HepG2 (cell line): ENCODE results near the gene PSMD12. TPM values are rescaled to one million over a fixed set of nuclear protein-coding genes. Genes with fewer than 3 reads are reported as not detected.
A peak's percentile ranks its signal among the peaks of the same experiment; 100 is the strongest.

ENCODE experiments used
- CEBPB ChIP-seq: IDR thresholded peaks from 2 replicates; pipeline ENCODE4 v1.6.1; 2011; ENCODE audit warnings: low read depth, low read length, improper control_type of control experiment, borderline replicate concordance
- JUND ChIP-seq: sonication (generic); formaldehyde crosslinking; IDR thresholded peaks from 2 replicates; pipeline ENCODE4 v1.8.0; 2022; ENCODE audit warnings: mild to moderate bottlenecking, missing genetic modification reagents
- KDM6A ChIP-seq: IDR thresholded peaks from 2 replicates; pipeline ENCODE4 v1.6.1; 2016; ENCODE audit warnings: low read depth
- MED1 ChIP-seq: sonication (generic); formaldehyde crosslinking; IDR thresholded peaks from 2 replicates; pipeline ENCODE4 v1.4.0; 2020; ENCODE audit warnings: missing genetic modification reagents
- MEIS1 ChIP-seq: sonication (generic); formaldehyde crosslinking; IDR thresholded peaks from 2 replicates; pipeline ENCODE4 v1.9.0; 2021; ENCODE audit warnings: mild to moderate bottlenecking, missing genetic modification reagents, moderate library complexity, borderline replicate concordance
- MXD3 ChIP-seq: IDR thresholded peaks from 2 replicates; pipeline ENCODE4 v1.6.1; 2016; ENCODE audit warnings: mild to moderate bottlenecking, missing biosample characterization, missing genetic modification reagents
- NFKBIZ ChIP-seq: IDR thresholded peaks from 2 replicates; pipeline ENCODE4 v1.6.1; 2018; ENCODE audit warnings: missing genetic modification reagents, missing compliant biosample characterization
- PAX8 ChIP-seq: sonication (generic); formaldehyde crosslinking; IDR thresholded peaks from 2 replicates; pipeline ENCODE4 v1.8.0; 2022; ENCODE audit warnings: mild to moderate bottlenecking, missing genetic modification reagents, borderline replicate concordance
- PBX2 ChIP-seq: IDR thresholded peaks from 2 replicates; pipeline ENCODE4 v1.6.1; 2016; ENCODE audit warnings: control low read depth
- U2AF1 ChIP-seq: fragments of 200-400 bp; formaldehyde crosslinking; optimal IDR thresholded peaks from 2 replicates; pipeline ENCODE3; 2017; ENCODE audit warnings: mild to moderate bottlenecking, low read depth, low read length
- ZBTB34 ChIP-seq: sonication (generic); formaldehyde crosslinking; IDR thresholded peaks from 2 replicates; pipeline ENCODE4 v1.8.0; 2022; ENCODE audit warnings: mild to moderate bottlenecking, missing genetic modification reagents
- ZNF44 ChIP-seq: sonication (generic); formaldehyde crosslinking; IDR thresholded peaks from 2 replicates; pipeline ENCODE4 v1.5.1; 2020; ENCODE audit warnings: mild to moderate bottlenecking, missing genetic modification reagents
- ZNF597 ChIP-seq: sonication (generic); formaldehyde crosslinking; IDR thresholded peaks from 2 replicates; pipeline ENCODE4 v1.5.0; 2020; ENCODE audit warnings: missing genetic modification reagents
- ZNF703 ChIP-seq: sonication (generic); formaldehyde crosslinking; IDR thresholded peaks from 2 replicates; pipeline ENCODE4 v1.5.1; 2020; ENCODE audit warnings: missing genetic modification reagents, mild to moderate bottlenecking, moderate library complexity, borderline replicate concordance
- ZNF710 ChIP-seq: sonication (generic); formaldehyde crosslinking; IDR thresholded peaks from 2 replicates; pipeline ENCODE4 v1.5.0; 2020; ENCODE audit warnings: mild to moderate bottlenecking, missing genetic modification reagents, borderline replicate concordance
- ZNF749 ChIP-seq: sonication (generic); formaldehyde crosslinking; IDR thresholded peaks from 2 replicates; pipeline ENCODE4 v1.8.0; 2022; ENCODE audit warnings: mild to moderate bottlenecking, missing genetic modification reagents, moderate library complexity, borderline replicate concordance
- ZNF790 ChIP-seq: sonication (generic); formaldehyde crosslinking; IDR thresholded peaks from 2 replicates; pipeline ENCODE4 v1.8.0; 2022; ENCODE audit warnings: missing genetic modification reagents, mild to moderate bottlenecking, borderline replicate concordance
- ZSCAN30 ChIP-seq: sonication (generic); formaldehyde crosslinking; IDR thresholded peaks from 2 replicates; pipeline ENCODE4 v1.5.0; 2020; ENCODE audit warnings: mild to moderate bottlenecking, missing genetic modification reagents
- polyA plus RNA-seq, 8 experiments: library from polyadenylated mRNA; depleted of rRNA in 3 of 8; stranded (reverse) in 7 of 8; unstranded in 1 of 8; fragments of >200 nt; fragmentation: Illumina TruSeq in 4 of 8; extraction: Trizol in 4 of 8; gene quantifications; 2 replicates each; pipeline versions ENCODE4 v1.2.1 to v1.2.3, GENCODE V29; 2011 to 2016; ENCODE audit warnings: low read depth in 4 of 8, missing spikeins in 1 of 8, mixed read lengths in 1 of 8; ENCODE audit not compliant: insufficient read depth in 1 of 8
- total RNA-seq, 5 experiments: library from RNA; depleted of rRNA; stranded (reverse); fragments of >200 nt; fragmentation: Illumina TruSeq; extraction: Trizol; gene quantifications; 2 replicates each; pipeline ENCODE4 v1.2.3, GENCODE V29; 2016; ENCODE audit warnings: low read depth in 1 of 5

The PSMD12 gene
- total and polyA plus RNA-seq, 2 of the 13 experiments (the other 11 are each of a cell fraction or from before 2014, with no cell fraction given) = 27.4 to 71.7 TPM

GRCh38 chr17:67390646-67391361, 24.4 kb upstream of the PSMD12 start (continued):
- TF ChIP-seq MXD3 (CRISPR knock-in tag) (no peak), CEBPB (no peak), JUND (CRISPR knock-in tag) (no peak), ZNF790 (no peak), KDM6A (CRISPR knock-in tag) (no peak), ZSCAN30 (CRISPR knock-in tag) (no peak), ZNF710 (CRISPR knock-in tag) (no peak), PAX8 (CRISPR knock-in tag) (no peak), NFKBIZ (CRISPR knock-in tag) (no peak), PBX2 (no peak), ZNF597 (CRISPR knock-in tag) (no peak), MEIS1 (CRISPR knock-in tag) (no peak), ZNF749 (CRISPR knock-in tag) (no peak), ZNF44 (no peak), ZNF703 (CRISPR knock-in tag) (no peak), MED1 (CRISPR knock-in tag) (no peak), ZBTB34 (CRISPR knock-in tag) (0 out of 2 replicates have a peak, but pooled peaks have one; percentile 26), U2AF1 (no peak)
